ENCODE data around the gene SMO. TPM values are rescaled to one million over a fixed set of nuclear protein-coding genes. Genes with fewer than 3 reads are reported as not detected.

Gene SMO
- polyA plus RNA-seq, 4 donors: 0.54 to 23.0 (median 2.5) TPM; not detected in 1

GRCh38 chr7:129227646-129228578, 39.5 kb downstream of the SMO start:
- H3K4me3 ChIP-seq (ENCODE audit: low read depth in 1 of 3, low read length in 3 of 3): no peak overlapping the region
- H3K27me3 ChIP-seq (ENCODE audit: control insufficient read depth in 3 of 3, insufficient read depth in 3 of 3, low read length in 3 of 3): no peaks in the 10 kb centered on the region
- 35 to 64% (median 45%) methylated on average over 4 of the region's 4 CpGs for WGBS, 3 donors
- FAIRE-seq (no peak), DNase-seq (peak in 1 of 2 donors; percentile 34)
- H3K9me3 ChIP-seq (ENCODE audit: control insufficient read depth in 2 of 2, insufficient read depth in 1 of 2, low read depth in 1 of 2, low read length in 1 of 2): no peaks in the 10 kb centered on the region
- peaks cover 0 to 10% (median 5%) of the 10 kb centered on the region in 3 donors for H3K4me1 ChIP-seq (ENCODE audit: control insufficient read depth in 3 of 3, insufficient read depth in 2 of 3, low read depth in 1 of 3, low read length in 2 of 3)
- H3K27ac ChIP-seq (ENCODE audit: low read depth in 1 of 3, low read length in 2 of 3): no peak overlapping the region
- peaks cover 0 to 2% (median 0%) of the 10 kb centered on the region in 3 donors for H3K36me3 ChIP-seq (ENCODE audit: control insufficient read depth in 3 of 3, insufficient read depth in 2 of 3, low read depth in 1 of 3, low read length in 3 of 3)

- peak in 1 of 2 donors; percentile 17 for DNase-seq
- Histone ChIP-seq H3K27ac (ENCODE audit: low read depth in 1 of 3, low read length in 2 of 3) (no peak overlapping the region), H3K4me1 (ENCODE audit: control insufficient read depth in 3 of 3, insufficient read depth in 2 of 3, low read depth in 1 of 3, low read length in 2 of 3) (peaks cover 0 to 10% (median 5%) of the 10 kb centered on the region in 3 donors), H3K36me3 (ENCODE audit: control insufficient read depth in 3 of 3, insufficient read depth in 2 of 3, low read depth in 1 of 3, low read length in 3 of 3) (peaks cover 0 to 2% (median 0%) of the 10 kb centered on the region in 3 donors), H3K9me3 (ENCODE audit: control insufficient read depth in 2 of 2, insufficient read depth in 1 of 2, low read depth in 1 of 2, low read length in 1 of 2) (no peaks in the 10 kb centered on the region), H3K4me3 (ENCODE audit: low read depth in 1 of 3, low read length in 3 of 3) (no peak overlapping the region), H3K27me3 (ENCODE audit: control insufficient read depth in 3 of 3, insufficient read depth in 3 of 3, low read length in 3 of 3) (no peaks in the 10 kb centered on the region)
- 56 to 83% (median 56%) methylated on average over 2 of the region's 2 CpGs for WGBS, 3 donors
- FAIRE-seq: no peak
These were observed 40.2 kb downstream of the SMO start for GRCh38 chr7:129228633-129229032.

- Histone ChIP-seq H3K9me3 (ENCODE audit: control insufficient read depth in 2 of 2, insufficient read depth in 1 of 2, low read depth in 1 of 2, low read length in 1 of 2) (no peaks in the 10 kb centered on the region), H3K27me3 (ENCODE audit: control insufficient read depth in 3 of 3, insufficient read depth in 3 of 3, low read length in 3 of 3) (no peaks in the 10 kb centered on the region), H3K27ac (ENCODE audit: low read depth in 1 of 3, low read length in 2 of 3) (no peak overlapping the region), H3K4me3 (ENCODE audit: low read depth in 1 of 3, low read length in 3 of 3) (no peak overlapping the region), H3K4me1 (ENCODE audit: control insufficient read depth in 3 of 3, insufficient read depth in 2 of 3, low read depth in 1 of 3, low read length in 2 of 3) (peaks cover 0 to 6% (median under 1%) of the 10 kb centered on the region in 3 donors), H3K36me3 (ENCODE audit: control insufficient read depth in 3 of 3, insufficient read depth in 2 of 3, low read depth in 1 of 3, low read length in 3 of 3) (peaks cover 0 to 8% (median 0%) of the 10 kb centered on the region in 3 donors)
- FAIRE-seq: no peak
- DNase-seq: no peak
- 72 to 89% (median 77%) methylated on average over 5 of the region's 5 CpGs for WGBS, 3 donors
These were observed 43.2 kb downstream of the SMO start for GRCh38 chr7:129231666-129232065.

GRCh38 chr7:129238546-129238945, 50.1 kb downstream of the SMO start:
- no peak for DNase-seq
- H3K4me1 ChIP-seq (ENCODE audit: control insufficient read depth in 3 of 3, insufficient read depth in 2 of 3, low read depth in 1 of 3, low read length in 2 of 3): no peaks in the 10 kb centered on the region
- FAIRE-seq: no peak
- H3K36me3 ChIP-seq (ENCODE audit: control insufficient read depth in 3 of 3, insufficient read depth in 2 of 3, low read depth in 1 of 3, low read length in 3 of 3): peaks cover 0 to 6% (median 0%) of the 10 kb centered on the region in 3 donors
- WGBS, 3 donors: 82 to 96% (median 84%) methylated on average over 8 of the region's 8 CpGs
- H3K27ac ChIP-seq (ENCODE audit: low read depth in 1 of 3, low read length in 2 of 3): no peak overlapping the region
- no peaks in the 10 kb centered on the region for H3K9me3 ChIP-seq (ENCODE audit: control insufficient read depth in 2 of 2, insufficient read depth in 1 of 2, low read depth in 1 of 2, low read length in 1 of 2)
- no peak overlapping the region for H3K4me3 ChIP-seq (ENCODE audit: low read depth in 1 of 3, low read length in 3 of 3)
- no peaks in the 10 kb centered on the region for H3K27me3 ChIP-seq (ENCODE audit: control insufficient read depth in 3 of 3, insufficient read depth in 3 of 3, low read length in 3 of 3)

- Histone ChIP-seq H3K4me3 (ENCODE audit: low read depth in 1 of 3, low read length in 3 of 3) (no peak overlapping the region), H3K27ac (ENCODE audit: low read depth in 1 of 3, low read length in 2 of 3) (no peak overlapping the region), H3K36me3 (ENCODE audit: control insufficient read depth in 3 of 3, insufficient read depth in 2 of 3, low read depth in 1 of 3, low read length in 3 of 3) (peaks cover 0 to 3% (median 0%) of the 10 kb centered on the region in 3 donors), H3K4me1 (ENCODE audit: control insufficient read depth in 3 of 3, insufficient read depth in 2 of 3, low read depth in 1 of 3, low read length in 2 of 3) (no peaks in the 10 kb centered on the region), H3K27me3 (ENCODE audit: control insufficient read depth in 3 of 3, insufficient read depth in 3 of 3, low read length in 3 of 3) (no peaks in the 10 kb centered on the region), H3K9me3 (ENCODE audit: control insufficient read depth in 2 of 2, insufficient read depth in 1 of 2, low read depth in 1 of 2, low read length in 1 of 2) (no peaks in the 10 kb centered on the region)
- FAIRE-seq (no peak), DNase-seq (no peak)
- WGBS, 3 donors: 87 to 93% (median 90%) methylated on average over 10 of the region's 10 CpGs
These were observed 51.8 kb downstream of the SMO start for GRCh38 chr7:129240119-129240820.

- DNase-seq: no peak
These were observed 55.8 kb downstream of the SMO start for GRCh38 chr7:129244220-129244619.

GRCh38 chr7:129245533-129245932, 57.1 kb downstream of the SMO start:
- FAIRE-seq (no peak), DNase-seq (no peak)
- Histone ChIP-seq H3K4me1 (ENCODE audit: control insufficient read depth in 3 of 3, insufficient read depth in 2 of 3, low read depth in 1 of 3, low read length in 2 of 3) (no peaks in the 10 kb centered on the region), H3K4me3 (ENCODE audit: low read depth in 1 of 3, low read length in 3 of 3) (no peak overlapping the region), H3K36me3 (ENCODE audit: control insufficient read depth in 3 of 3, insufficient read depth in 2 of 3, low read depth in 1 of 3, low read length in 3 of 3) (peaks cover 0 to 9% (median 0%) of the 10 kb centered on the region in 3 donors), H3K27me3 (ENCODE audit: control insufficient read depth in 3 of 3, insufficient read depth in 3 of 3, low read length in 3 of 3) (no peaks in the 10 kb centered on the region), H3K9me3 (ENCODE audit: control insufficient read depth in 2 of 2, insufficient read depth in 1 of 2, low read depth in 1 of 2, low read length in 1 of 2) (peaks cover 0 to 5% of the 10 kb centered on the region in 2 donors), H3K27ac (ENCODE audit: low read depth in 1 of 3, low read length in 2 of 3) (no peak overlapping the region)
- 78 to 98% (median 91%) methylated on average over 3 of the region's 3 CpGs for WGBS, 3 donors

More at GRCh38 chr7:129244220-129244619, 55.8 kb downstream of the SMO start:
- Histone ChIP-seq H3K27me3 (ENCODE audit: control insufficient read depth in 3 of 3, insufficient read depth in 3 of 3, low read length in 3 of 3) (no peaks in the 10 kb centered on the region), H3K4me1 (ENCODE audit: control insufficient read depth in 3 of 3, insufficient read depth in 2 of 3, low read depth in 1 of 3, low read length in 2 of 3) (no peaks in the 10 kb centered on the region), H3K4me3 (ENCODE audit: low read depth in 1 of 3, low read length in 3 of 3) (no peak overlapping the region), H3K36me3 (ENCODE audit: control insufficient read depth in 3 of 3, insufficient read depth in 2 of 3, low read depth in 1 of 3, low read length in 3 of 3) (peaks cover 0 to 6% (median 0%) of the 10 kb centered on the region in 3 donors), H3K9me3 (ENCODE audit: control insufficient read depth in 2 of 2, insufficient read depth in 1 of 2, low read depth in 1 of 2, low read length in 1 of 2) (no peaks in the 10 kb centered on the region), H3K27ac (ENCODE audit: low read depth in 1 of 3, low read length in 2 of 3) (no peak overlapping the region)
- FAIRE-seq: no peak
- WGBS, 3 donors: 99 to 100% (median 100%) methylated on average over 1 of the region's 1 CpG

GRCh38 chr7:129247087-129247486, 58.7 kb downstream of the SMO start:
- no peaks in the 10 kb centered on the region for H3K27me3 ChIP-seq (ENCODE audit: control insufficient read depth in 3 of 3, insufficient read depth in 3 of 3, low read length in 3 of 3)
- no peak overlapping the region for H3K27ac ChIP-seq (ENCODE audit: low read depth in 1 of 3, low read length in 2 of 3)
- H3K4me1 ChIP-seq (ENCODE audit: control insufficient read depth in 3 of 3, insufficient read depth in 2 of 3, low read depth in 1 of 3, low read length in 2 of 3): no peaks in the 10 kb centered on the region
- DNase-seq (no peak), FAIRE-seq (no peak)
- H3K4me3 ChIP-seq (ENCODE audit: low read depth in 1 of 3, low read length in 3 of 3): no peak overlapping the region
- H3K9me3 ChIP-seq (ENCODE audit: control insufficient read depth in 2 of 2, insufficient read depth in 1 of 2, low read depth in 1 of 2, low read length in 1 of 2): peaks cover 0 to 5% of the 10 kb centered on the region in 2 donors
- WGBS, 3 donors: 61 to 79% (median 73%) methylated on average over 2 of the region's 2 CpGs
- peaks cover 0 to 9% (median 0%) of the 10 kb centered on the region in 3 donors for H3K36me3 ChIP-seq (ENCODE audit: control insufficient read depth in 3 of 3, insufficient read depth in 2 of 3, low read depth in 1 of 3, low read length in 3 of 3)

All from small intestine (tissue), 7 donors.